H1 (cell line): ENCODE results near the gene ZIC5. TPM values are rescaled to one million over a fixed set of nuclear protein-coding genes. Genes with fewer than 3 reads are reported as not detected.
"Not testable (repeated sequence)": the region's sequence is repeated elsewhere in the genome, so short reads cannot be mapped to it uniquely, and the experiment has no call there.

Experiments used
- CTCF ChIA-PET: fragments of 300-600 bp; sonication (Branson Sonifier 250); formaldehyde crosslinking; loops from one replicate; lab custom pipeline; 2021; ENCODE audit not compliant: partially characterized antibody; lab: Charles Lee
- POLR2A ChIA-PET: fragments of 300-600 bp; sonication (Branson Sonifier 250); formaldehyde crosslinking; loops from one replicate; lab custom pipeline; 2021; ENCODE audit warnings: inconsistent platforms; ENCODE audit not compliant: partially characterized antibody; lab: Charles Lee
- DNase-seq, 2 experiments: peaks; one replicate each; pipeline versions ENCODE4 v3.0.0 to v3.0.0-alpha.2; 2010 to 2022; ENCODE audit warnings: low spot score in 2 of 2, low read depth in 1 of 2, mixed read lengths in 1 of 2
- FAIRE-seq: peaks from 2 replicates; lab custom pipeline; 2011; peaks lifted over from hg19 to GRCh38; lab: Jason Lieb, UNC
- H2AFZ ChIP-seq: 2 replicates; pipeline ENCODE4 v1.8.1; 2012; ENCODE audit warnings: low read length, inconsistent platforms
- H2AK5ac ChIP-seq: 2 replicates; pipeline ENCODE4 v1.6.1; 2013; ENCODE audit warnings: low read depth, low read length
- H2BK120ac ChIP-seq: replicated peaks from 2 replicates; pipeline ENCODE3; 2013; ENCODE audit warnings: low read depth, low read length, inconsistent platforms
- H2BK12ac ChIP-seq: 2 replicates; pipeline ENCODE4 v1.6.1; 2013; ENCODE audit warnings: low read depth, low read length
- H2BK15ac ChIP-seq: 2 replicates; pipeline ENCODE4 v1.6.1; 2013; ENCODE audit warnings: low read length
- H2BK20ac ChIP-seq: 2 replicates; pipeline ENCODE4 v1.6.1; 2013; ENCODE audit warnings: low read length
- H2BK5ac ChIP-seq: 2 replicates; pipeline ENCODE4 v1.6.1; 2013; ENCODE audit warnings: low read depth, low read length
- H3K14ac ChIP-seq: 2 replicates; pipeline ENCODE4 v1.6.1; 2013; ENCODE audit warnings: inconsistent platforms; ENCODE audit not compliant: insufficient read length
- H3K18ac ChIP-seq: 2 replicates; pipeline ENCODE4 v1.6.1; 2013; ENCODE audit warnings: low read length; ENCODE audit errors: extremely low read depth
- H3K23ac ChIP-seq: 2 replicates; pipeline ENCODE4 v1.6.1; 2013; ENCODE audit warnings: inconsistent platforms; ENCODE audit not compliant: insufficient read length
- H3K23me2 ChIP-seq: 2 replicates; pipeline ENCODE4 v1.6.1; 2013; ENCODE audit warnings: low read depth, low read length
- H3K27ac ChIP-seq: 2 replicates; pipeline ENCODE4 v1.6.1; 2011; ENCODE audit warnings: low read depth, low read length, inconsistent platforms
- H3K27me3 ChIP-seq, 4 experiments: replicated peaks in 1 of 4; 1 replicate in 1 of 4; 2 replicates in 3 of 4; pipeline versions ENCODE4 v1.6.1 to v1.8.1; 2011 to 2013; ENCODE audit warnings: low read length in 3 of 4, mild to moderate bottlenecking in 3 of 4, inconsistent platforms in 2 of 4, mixed read lengths in 2 of 4, moderate library complexity in 1 of 4; ENCODE audit not compliant: control insufficient read depth in 3 of 4, insufficient read depth in 3 of 4; ENCODE audit errors: extremely low read depth in 1 of 4
- H3K36me3 ChIP-seq, 4 experiments: 2 replicates each; pipeline versions ENCODE4 v1.6.1 to v1.8.1; 2011 to 2013; ENCODE audit warnings: mild to moderate bottlenecking in 4 of 4, low read length in 3 of 4, moderate library complexity in 2 of 4, control low read depth in 1 of 4, inconsistent platforms in 1 of 4; ENCODE audit not compliant: insufficient read depth in 4 of 4, control insufficient read depth in 2 of 4
- H3K4ac ChIP-seq: replicated peaks from 2 replicates; pipeline ENCODE3; 2013; ENCODE audit warnings: low read length, low read depth, mixed read lengths, inconsistent platforms; ENCODE audit not compliant: insufficient read length
- H3K4me1 ChIP-seq, 4 experiments: replicated peaks in 1 of 4; 1 replicate in 1 of 4; 2 replicates in 3 of 4; pipeline versions ENCODE4 v1.6.1 to v1.8.1; 2011 to 2013; ENCODE audit warnings: low read length in 3 of 4, inconsistent platforms in 2 of 4, mixed read lengths in 1 of 4; ENCODE audit not compliant: insufficient read depth in 4 of 4, control insufficient read depth in 3 of 4
- H3K4me2 ChIP-seq, 2 experiments: 2 replicates each; pipeline versions ENCODE4 v1.6.1 to v1.8.1; 2011 to 2013; ENCODE audit warnings: low read depth in 2 of 2, low read length in 2 of 2, control low read depth in 1 of 2, inconsistent platforms in 1 of 2, mild to moderate bottlenecking in 1 of 2; ENCODE audit not compliant: insufficient read depth in 1 of 2
- H3K4me3 ChIP-seq, 4 experiments: fragments of 200-600, 300-600 bp in 1 of 4; sonication (generic), shearing (Covaris generic), sonication (Bioruptor Twin) in 1 of 4; 2 replicates each; pipeline versions ENCODE4 v1.5.1 to v1.8.1; 2011 to 2016; ENCODE audit warnings: low read length in 4 of 4, low read depth in 3 of 4, control low read depth in 2 of 4, inconsistent platforms in 2 of 4, mild to moderate bottlenecking in 2 of 4, mixed read lengths in 1 of 4, moderate library complexity in 1 of 4; ENCODE audit not compliant: insufficient read depth in 2 of 4; ENCODE audit errors: extremely low read depth in 1 of 4
- H3K56ac ChIP-seq: replicated peaks from 2 replicates; pipeline ENCODE3; 2013; ENCODE audit warnings: low read depth, mild to moderate bottlenecking, mixed read lengths, low read length, inconsistent platforms; ENCODE audit not compliant: insufficient read length
- H3K79me1 ChIP-seq: 2 replicates; pipeline ENCODE4 v1.6.1; 2013; ENCODE audit warnings: low read depth, low read length, control low read depth
- H3K79me2 ChIP-seq, 2 experiments: 2 replicates each; pipeline versions ENCODE4 v1.6.1 to v1.8.1; 2012 to 2013; ENCODE audit warnings: low read length in 2 of 2, mild to moderate bottlenecking in 2 of 2, inconsistent platforms in 1 of 2; ENCODE audit not compliant: insufficient read depth in 2 of 2, control insufficient read depth in 1 of 2
- H3K9ac ChIP-seq, 4 experiments: replicated peaks in 1 of 4; 1 replicate in 1 of 4; 2 replicates in 3 of 4; pipeline versions ENCODE4 v1.6.1 to v1.8.1; 2011 to 2013; ENCODE audit warnings: low read depth in 3 of 4, low read length in 3 of 4, control low read depth in 2 of 4, mild to moderate bottlenecking in 2 of 4, moderate library complexity in 2 of 4, inconsistent platforms in 1 of 4; ENCODE audit errors: extremely low read depth in 1 of 4
- H3K9me3 ChIP-seq, 2 experiments: 2 replicates each; pipeline versions ENCODE4 v1.6.1 to v1.8.1; 2012 to 2013; ENCODE audit warnings: mild to moderate bottlenecking in 2 of 2, moderate library complexity in 2 of 2, control low read depth in 1 of 2, inconsistent platforms in 1 of 2, low read depth in 1 of 2, low read length in 1 of 2, mixed read lengths in 1 of 2; ENCODE audit not compliant: insufficient read depth in 2 of 2
- H4K20me1 ChIP-seq, 2 experiments: replicated peaks in 1 of 2; 2 replicates each; pipeline versions ENCODE3 to v1.8.1; 2011 to 2013; ENCODE audit warnings: inconsistent platforms in 2 of 2, low read length in 2 of 2, mild to moderate bottlenecking in 1 of 2; ENCODE audit not compliant: insufficient read depth in 2 of 2, control insufficient read depth in 1 of 2
- H4K5ac ChIP-seq: 2 replicates; pipeline ENCODE4 v1.6.1; 2013; ENCODE audit warnings: low read length, low read depth, mixed read lengths, inconsistent platforms; ENCODE audit not compliant: insufficient read length
- H4K8ac ChIP-seq: 2 replicates; pipeline ENCODE4 v1.8.0; 2013; ENCODE audit warnings: mild to moderate bottlenecking, moderate library complexity, low read length, inconsistent platforms; ENCODE audit not compliant: insufficient read depth; ENCODE audit errors: extremely low read depth
- H4K91ac ChIP-seq: replicated peaks from 2 replicates; pipeline ENCODE3; 2013; ENCODE audit warnings: low read length, mixed read lengths, inconsistent platforms; ENCODE audit not compliant: insufficient read length
- WGBS, 2 experiments: shearing (Covaris generic) in 1 of 2; methylation state at CpG; one replicate each; pipeline versions ENCODE4 v1.1.6 to v1.1.7; 2013 to 2015; ENCODE audit warnings: low lambda C conversion rate in 2 of 2, mixed read lengths in 2 of 2, inconsistent platforms in 1 of 2, low coverage in 1 of 2, missing lambda C conversion rate in 1 of 2; ENCODE audit not compliant: insufficient replicate concordance in 2 of 2, insufficient coverage in 1 of 2, insufficient read length in 1 of 2; ENCODE audit errors: extremely low coverage in 1 of 2, missing lambda C conversion rate in 1 of 2; 5-methylcytosine and 5-hydroxymethylcytosine counted together
- polyA plus RNA-seq, 7 experiments: library from polyadenylated mRNA; depleted of rRNA in 3 of 7; stranded (reverse) in 5 of 7; unstranded in 2 of 7; fragments of >200 nt in 5 of 7; fragments of 200-250 nt in 2 of 7; gene quantifications; 1 replicate in 5 of 7; 2 replicates in 1 of 7; 4 replicates in 1 of 7; pipeline versions ENCODE4 v1.2.1 to v1.2.3, GENCODE V29; 2011 to 2013; ENCODE audit warnings: missing spikeins in 2 of 7, mixed read lengths in 2 of 7
- total RNA-seq: library from RNA; stranded (reverse); fragmentation: NEBNext Ultra II Directional; extraction: Animal tissue kit (Norgen Biotek cat#: 25700); gene quantifications from 2 replicates; pipeline ENCODE4 v1.2.1, GENCODE V29; 2021

ZIC5 gene
- total and polyA plus RNA-seq, 2 of the 8 experiments (the other 6 are each of a cell fraction or from before 2014, with no cell fraction given): 14.2 to 52.7 TPM

DNA sequence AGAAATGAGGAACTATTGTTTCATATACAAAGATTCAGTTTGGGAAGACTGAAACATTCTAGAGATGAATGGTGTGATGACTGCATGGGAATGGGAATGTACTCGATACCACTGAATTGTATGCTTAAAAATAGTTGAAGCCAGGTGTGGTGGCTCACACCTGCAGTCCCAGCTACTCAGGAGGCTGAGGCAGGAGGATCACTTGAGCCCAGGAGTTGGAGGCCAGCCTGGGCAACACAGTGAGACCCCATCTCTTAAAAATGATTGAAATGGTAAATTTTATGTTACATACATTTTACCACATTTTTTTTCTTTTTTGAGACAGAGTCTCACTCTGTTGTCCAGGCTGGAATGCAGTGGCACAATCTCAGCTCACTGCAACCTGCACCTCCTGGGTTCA is 19.9 kb downstream of the ZIC5 start:
- H3K9me3 ChIP-seq, H4K20me1 ChIP-seq, H3K36me3 ChIP-seq, DNase-seq, H2BK120ac ChIP-seq, H3K4me3 ChIP-seq, H3K56ac ChIP-seq, H4K91ac ChIP-seq, H3K18ac ChIP-seq, FAIRE-seq, H2BK12ac ChIP-seq, H2AK5ac ChIP-seq, H3K9ac ChIP-seq, H3K14ac ChIP-seq, H3K4me2 ChIP-seq, H3K27ac ChIP-seq, H4K8ac ChIP-seq, H3K79me2 ChIP-seq, H2BK5ac ChIP-seq, H4K5ac ChIP-seq, H2AFZ ChIP-seq, H2BK20ac ChIP-seq, H2BK15ac ChIP-seq, H3K79me1 ChIP-seq, H3K23ac ChIP-seq, H3K4ac ChIP-seq: not testable (repeated sequence)
- WGBS, 2 experiments: 91% methylated on average over 1 of the region's 1 CpG; no CpG with 5 or more reads in 1 of the 2 experiments
- Histone ChIP-seq H3K4me1 (peaks cover 2 to 20% (median 16%) of the 10 kb centered on the region in 4 experiments), H3K27me3 (peaks cover 10 to 25% (median 21%) of the 10 kb centered on the region in 4 experiments; a peak in 6 of 7 replicates), H3K23me2 (peaks cover 10% of the 10 kb centered on the region)
- CTCF ChIA-PET: interaction anchor here (0.6 to 3.6 kb wide), 12 partner anchors 8 to 328 kb away, joined by 3 to 15 read pairs (median 3); no protein-coding TSS in a partner anchor
- POLR2A ChIA-PET: interaction anchor here (0.6 to 1.7 kb wide), 6 partner anchors 10 to 294 kb away, joined by 3 to 5 read pairs (median 4); partner anchors contain the start of gene ZIC2
